Psoas muscle (tissue), 8 donors: ENCODE results near the gene CTSE. TPM values are rescaled to one million over a fixed set of nuclear protein-coding genes. Genes with fewer than 3 reads are reported as not detected.

Experiments
- ATAC-seq, 4 donors: fragments of 200-7000 bp; cut with Tn5 transposase; one replicate each; pipeline ENCODE4 v1.9.1; 2020; ENCODE audit warnings: moderate library complexity in 3 of 4, mild to moderate bottlenecking in 2 of 4
- DNase-seq, 2 donors: peaks; one replicate each; pipeline ENCODE4 v3.0.0-alpha.2; 2020
- H3K27ac ChIP-seq: fragments of 200-600 bp; one replicate; pipeline ENCODE4 v1.8.0; 2022
- H3K27me3 ChIP-seq, 3 donors: fragments of 200-600 bp in 1 of 3; one replicate each; pipeline versions ENCODE4 v1.6.1 to v1.8.0; 2013 to 2022; ENCODE audit warnings: low read length in 2 of 3, mild to moderate bottlenecking in 2 of 3, moderate library complexity in 1 of 3; ENCODE audit not compliant: insufficient read depth in 3 of 3
- H3K36me3 ChIP-seq, 2 donors: fragments of 200-600 bp in 1 of 2; one replicate each; pipeline versions ENCODE4 v1.6.1 to v1.8.0; 2013 to 2022; ENCODE audit warnings: low read depth in 1 of 2, mild to moderate bottlenecking in 1 of 2, moderate library complexity in 1 of 2; ENCODE audit not compliant: insufficient read depth in 1 of 2
- H3K4me1 ChIP-seq: fragments of 200-600 bp; one replicate; pipeline ENCODE4 v1.8.0; 2022
- H3K4me3 ChIP-seq: fragments of 200-600 bp; one replicate; pipeline ENCODE4 v1.8.0; 2022; ENCODE audit warnings: mild to moderate bottlenecking
- H3K9me3 ChIP-seq: fragments of 200-600 bp; one replicate; pipeline ENCODE4 v1.8.0; 2022
- CTCF ChIP-seq: fragments of 200-600 bp; IDR thresholded peaks from one replicate; pipeline ENCODE4 v1.8.0; 2022; ENCODE audit warnings: antibody characterized with exemption
- WGBS, 3 donors: extraction: QIAGEN DNeasy Blood & Tissue Kit; methylation state at CpG; one replicate each; pipeline versions ENCODE4 v1.1.6 to v1.1.7; 2013; 5-methylcytosine and 5-hydroxymethylcytosine counted together
- intact Hi-C, 2 donors: fragments of 100-400 bp; cut with DNase I; formaldehyde crosslinking; loops; one replicate each; pipeline versions ENCODE4 v1.11.0 to v1.14.2; 2022
- long read RNA-seq, 2 donors: library from polyadenylated mRNA; unstranded; transcript quantifications; one replicate each; pipeline ENCODE4 v2.0.0, GENCODE V29; 2021
- polyA plus RNA-seq, 3 donors: library from polyadenylated mRNA; stranded (reverse); fragments of 200-250 nt; gene quantifications; one replicate each; pipeline ENCODE4 v1.2.3, GENCODE V29; 2013
- total RNA-seq, 4 donors: library from RNA; stranded (reverse); fragmentation: NEBNext Ultra II Directional in 2 of 4; extraction: Animal tissue kit (Norgen Biotek cat#: 25700) in 2 of 4; gene quantifications; one replicate each; pipeline versions ENCODE4 v1.2.1 to v1.2.4, GENCODE V29; 2021 to 2023
- donor health status: healthy with polysubstance abuse.
- donor health status: DM: no; HTN: no; CAD: no; lungs with moderate emphysema.
- donor health status: Bipolar disorder and iron deficiency.
- donor health status: healthy.
- donor health status: DM: yes; HTN: yes; CAD: no.
- donor health status: DM: no; HTN: no; CAD: no.
- donor health status: DM: no; HTN: no; CAD: no.
- donor health status: DM: yes; HTN: yes; CAD: no.

Gene CTSE
- total RNA-seq, result under 1 TPM in 1 of 4 donors, not detected in 3; 0.20 TPM
- polyA plus RNA-seq, result under 1 TPM in 2 of 3 donors, not detected in 1; 0.03 to 0.22 TPM
- long read RNA-seq, donor 1, result 0 reads
- long read RNA-seq, donor 2, result 0 reads

- Histone ChIP-seq H3K4me3 (no peak within 1 kb of the TSS), H3K4me1 (no peaks in the 10 kb centered on the region), H3K27me3 (no peaks in the 10 kb centered on the region), H3K27ac (no peak within 1 kb of the TSS), H3K9me3 (no peaks in the 10 kb centered on the region), H3K36me3 (no peaks in the 10 kb centered on the region)
- intact Hi-C loops, result loop anchor here in 1 of 2 donors (5.0 kb wide), 1 partner anchor 49 kb away; no protein-coding TSS in a partner anchor
- DNase-seq (no peak), ATAC-seq (no peak)
- WGBS, 3 donors, result 80 to 90% (median 84%) methylated on average over 11 of the region's 11 CpGs
- no peak for TF ChIP-seq CTCF
These were observed at the start of gene CTSE for GRCh38 chr1:206023695-206024094. Gene CTSE, minus strand, starts transcription at chr1:206023895. Its CDS starts 104 bp downstream, at chr1:206023791.

- WGBS, 3 donors, result 85 to 86% (median 86%) methylated on average over 9 of the region's 9 CpGs
- DNase-seq, result no peak
- Histone ChIP-seq H3K27ac (no peak overlapping the region), H3K9me3 (no peaks in the 10 kb centered on the region), H3K27me3 (no peaks in the 10 kb centered on the region), H3K4me3 (no peak overlapping the region), H3K4me1 (no peaks in the 10 kb centered on the region), H3K36me3 (no peaks in the 10 kb centered on the region)
- TF ChIP-seq CTCF, result no peak
- no peak for ATAC-seq
- intact Hi-C loops, result loop anchor here in 1 of 2 donors (5.0 kb wide), 1 partner anchor 48 kb away; the partner anchor contains the start of gene CTSE
These were observed 47.1 kb upstream of the CTSE start for GRCh38 chr1:206070627-206071304.

GRCh38 chr1:206068314-206068713, 44.6 kb upstream of the CTSE start:
- intact Hi-C loops, result no loop called here
- no peak for ATAC-seq

DNA sequence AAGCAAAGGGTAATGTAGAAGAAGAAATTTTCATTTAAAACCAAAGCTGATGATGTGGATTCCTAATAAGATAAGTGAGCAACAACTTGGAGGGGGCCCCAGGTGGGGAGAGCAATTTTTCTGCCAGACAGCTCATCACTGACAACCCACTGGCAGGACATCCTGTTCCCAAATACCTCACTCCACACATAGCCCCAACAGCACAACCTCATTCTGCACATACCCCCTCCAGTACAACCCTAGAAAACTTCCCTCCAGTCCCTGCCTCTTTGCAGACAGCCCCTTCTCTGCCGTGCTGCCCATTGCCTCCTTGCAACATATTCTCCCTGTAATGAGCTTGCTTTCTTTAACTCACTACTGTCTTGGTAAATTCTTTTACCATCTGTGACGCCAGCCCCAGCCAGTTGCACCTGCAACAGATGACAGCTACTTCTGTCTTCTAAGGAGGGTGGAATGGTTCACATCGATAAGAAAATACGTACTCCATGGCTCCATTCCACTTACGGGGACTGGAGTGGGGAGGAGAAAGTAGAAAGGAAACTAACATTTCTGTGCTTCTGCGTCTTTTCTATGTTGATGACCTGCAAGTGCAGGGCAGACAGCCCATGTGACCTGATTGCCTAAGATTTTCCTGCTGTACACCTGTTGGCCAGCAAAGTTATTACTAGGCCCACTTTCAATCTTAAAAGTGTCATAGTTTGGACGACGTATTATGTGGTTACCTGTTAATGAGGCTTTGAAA, 44.0 kb upstream of the CTSE start:
- peak in 2 of 4 donors; percentile 68 for ATAC-seq
- H3K4me3 ChIP-seq, result no peak overlapping the region
- no peaks in the 10 kb centered on the region for H3K4me1 ChIP-seq
- WGBS, 3 donors, result 59 to 71% (median 59%) methylated on average over 8 of the region's 8 CpGs
- intact Hi-C loops, result no loop called here
- H3K9me3 ChIP-seq, result no peaks in the 10 kb centered on the region
- no peak for TF ChIP-seq CTCF
- H3K27me3 ChIP-seq, result no peaks in the 10 kb centered on the region
- H3K36me3 ChIP-seq, result no peaks in the 10 kb centered on the region
- DNase-seq, result no peak
- H3K27ac ChIP-seq, result no peak overlapping the region

More at GRCh38 chr1:206068314-206068713, 44.6 kb upstream of the CTSE start:
- TF ChIP-seq CTCF, result no peak
- WGBS, 3 donors, result 69 to 85% (median 71%) methylated on average over 1 of the region's 1 CpG
- H3K9me3 ChIP-seq, result no peaks in the 10 kb centered on the region
- no peak for DNase-seq
- no peaks in the 10 kb centered on the region for H3K36me3 ChIP-seq
- no peaks in the 10 kb centered on the region for H3K4me1 ChIP-seq
- no peaks in the 10 kb centered on the region for H3K27me3 ChIP-seq
- H3K4me3 ChIP-seq, result no peak overlapping the region
- H3K27ac ChIP-seq, result no peak overlapping the region
